ENCODE measurements around the gene SH2D3A. TPM values are rescaled to one million over a fixed set of nuclear protein-coding genes. Genes with fewer than 3 reads are reported as not detected.

SH2D3A gene
- total RNA-seq, 4 donors from 2014 or later, result 14.1 to 27.4 (median 20.7) TPM

DNA sequence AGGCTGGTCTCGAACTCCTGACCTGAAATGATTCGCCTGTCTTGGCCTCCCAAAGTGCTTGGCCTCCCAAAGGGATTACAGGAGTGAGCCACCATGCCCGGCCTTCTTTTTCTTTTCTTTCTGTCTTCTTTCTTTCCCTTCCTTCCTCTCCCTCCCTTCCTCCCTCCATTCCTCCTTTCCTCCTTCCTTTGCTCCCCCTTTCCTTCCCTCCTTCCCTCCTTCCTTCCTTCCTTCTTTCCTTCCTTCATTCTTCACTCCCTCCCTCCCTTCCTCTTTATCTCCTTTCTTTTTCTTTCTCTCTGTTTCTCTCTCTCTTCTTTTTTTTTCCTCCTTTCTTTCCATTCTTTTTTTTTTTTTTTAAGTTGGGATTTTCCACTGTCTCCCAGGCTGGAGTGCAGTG lies 58.9 kb downstream of the SH2D3A start:
- DNase-seq, result no peak
- Histone ChIP-seq H3K4me3 (replicated peaks in 1 of 3) (no peak overlapping the region), H3K27me3 (no peaks in the 10 kb centered on the region), H3K4me1 (no peaks in the 10 kb centered on the region), H3K9me3 (no peaks in the 10 kb centered on the region), H3K36me3 (no peaks in the 10 kb centered on the region), H3K27ac (no peak overlapping the region)
- TF ChIP-seq, protein P1, sequence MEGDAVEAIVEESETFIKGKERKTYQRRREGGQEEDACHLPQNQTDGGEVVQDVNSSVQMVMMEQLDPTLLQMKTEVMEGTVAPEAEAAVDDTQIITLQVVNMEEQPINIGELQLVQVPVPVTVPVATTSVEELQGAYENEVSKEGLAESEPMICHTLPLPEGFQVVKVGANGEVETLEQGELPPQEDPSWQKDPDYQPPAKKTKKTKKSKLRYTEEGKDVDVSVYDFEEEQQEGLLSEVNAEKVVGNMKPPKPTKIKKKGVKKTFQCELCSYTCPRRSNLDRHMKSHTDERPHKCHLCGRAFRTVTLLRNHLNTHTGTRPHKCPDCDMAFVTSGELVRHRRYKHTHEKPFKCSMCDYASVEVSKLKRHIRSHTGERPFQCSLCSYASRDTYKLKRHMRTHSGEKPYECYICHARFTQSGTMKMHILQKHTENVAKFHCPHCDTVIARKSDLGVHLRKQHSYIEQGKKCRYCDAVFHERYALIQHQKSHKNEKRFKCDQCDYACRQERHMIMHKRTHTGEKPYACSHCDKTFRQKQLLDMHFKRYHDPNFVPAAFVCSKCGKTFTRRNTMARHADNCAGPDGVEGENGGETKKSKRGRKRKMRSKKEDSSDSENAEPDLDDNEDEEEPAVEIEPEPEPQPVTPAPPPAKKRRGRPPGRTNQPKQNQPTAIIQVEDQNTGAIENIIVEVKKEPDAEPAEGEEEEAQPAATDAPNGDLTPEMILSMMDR (IDR thresholded peaks at IDR 0.05), result no peak
- no peak for TF ChIP-seq POLR2A (IDR thresholded peaks at IDR 0.05)
- intact Hi-C loops (cut with DNase I), result no loop called here
- 84 to 92% methylated on average over 3 of the region's 3 CpGs for WGBS, 2 donors

DNA sequence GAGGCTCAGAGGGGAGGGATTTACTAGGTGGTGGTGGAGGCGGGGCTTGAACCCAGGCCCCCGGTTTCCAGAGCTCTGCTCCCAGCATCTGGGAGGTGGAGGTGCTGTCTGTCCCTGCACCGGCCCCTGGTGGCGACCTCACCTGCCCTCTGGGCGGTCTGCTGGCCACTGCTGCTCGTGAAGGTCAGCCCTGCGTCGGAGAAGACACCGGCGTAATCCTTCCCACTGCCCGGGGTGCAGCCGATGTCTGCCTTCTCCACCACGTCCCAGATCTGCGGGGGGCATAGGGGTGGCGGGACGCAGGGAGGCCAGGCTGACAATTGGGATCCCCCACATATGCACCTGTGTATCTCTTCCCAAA lies 59.6 kb downstream of the SH2D3A start:
- intact Hi-C loops (cut with DNase I), result no loop called here

DNA sequence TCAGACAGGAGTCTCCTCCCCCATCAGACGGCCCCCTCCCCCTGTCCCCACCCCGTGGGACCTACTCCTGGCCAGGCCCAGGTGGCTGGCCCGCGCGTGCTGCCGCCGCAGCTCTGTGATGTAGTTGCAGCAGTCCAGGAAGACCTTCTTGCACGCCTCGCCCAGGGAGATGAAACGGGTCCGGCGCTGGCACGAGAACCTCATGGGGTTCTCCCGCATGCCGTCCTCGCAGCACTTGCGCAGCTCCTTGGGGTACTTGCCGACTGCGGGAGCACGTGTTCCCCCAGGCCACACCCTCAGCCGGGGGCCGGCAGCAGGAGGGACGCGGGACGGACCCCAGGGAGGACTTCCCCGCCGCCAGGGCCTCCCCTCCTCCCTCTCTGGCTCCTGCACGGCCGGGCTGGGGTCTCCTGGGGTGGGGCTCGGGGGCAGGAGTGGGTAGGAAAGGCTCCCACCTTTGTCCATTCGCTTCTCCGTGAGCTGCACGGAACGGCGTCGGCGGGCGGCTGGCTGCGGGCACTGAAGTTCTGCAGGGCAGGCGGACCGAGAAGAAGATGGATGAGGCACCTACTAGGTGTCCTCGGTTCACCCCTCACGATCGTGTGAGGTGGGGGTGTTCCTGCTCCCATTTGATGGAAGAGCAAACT lies 60.1 kb downstream of the SH2D3A start:
- intact Hi-C loops (cut with DNase I), result no loop called here
- DNase-seq, result no peak
- Histone ChIP-seq H3K9me3 (no peaks in the 10 kb centered on the region), H3K36me3 (no peaks in the 10 kb centered on the region), H3K4me3 (replicated peaks in 1 of 3) (no peak overlapping the region), H3K4me1 (no peaks in the 10 kb centered on the region), H3K27ac (no peak overlapping the region), H3K27me3 (no peaks in the 10 kb centered on the region)
- TF ChIP-seq, protein P1 (IDR thresholded peaks at IDR 0.05), result no peak
- no peak for TF ChIP-seq POLR2A (IDR thresholded peaks at IDR 0.05)
- 81 to 88% methylated on average over 19 to 30 of the region's 44 CpGs for WGBS, 2 donors

More for the DNA sequence above, 59.6 kb downstream of the SH2D3A start:
- Histone ChIP-seq H3K27ac (no peak overlapping the region), H3K36me3 (no peaks in the 10 kb centered on the region), H3K4me1 (no peaks in the 10 kb centered on the region), H3K9me3 (no peaks in the 10 kb centered on the region), H3K4me3 (replicated peaks in 1 of 3) (no peak overlapping the region), H3K27me3 (no peaks in the 10 kb centered on the region)
- DNase-seq, result no peak
- TF ChIP-seq, protein P1 (IDR thresholded peaks at IDR 0.05), result no peak
- TF ChIP-seq POLR2A (IDR thresholded peaks at IDR 0.05), result no peak
- WGBS, 2 donors, result 77 to 81% methylated on average over 13 to 16 of the region's 16 CpGs

DNA sequence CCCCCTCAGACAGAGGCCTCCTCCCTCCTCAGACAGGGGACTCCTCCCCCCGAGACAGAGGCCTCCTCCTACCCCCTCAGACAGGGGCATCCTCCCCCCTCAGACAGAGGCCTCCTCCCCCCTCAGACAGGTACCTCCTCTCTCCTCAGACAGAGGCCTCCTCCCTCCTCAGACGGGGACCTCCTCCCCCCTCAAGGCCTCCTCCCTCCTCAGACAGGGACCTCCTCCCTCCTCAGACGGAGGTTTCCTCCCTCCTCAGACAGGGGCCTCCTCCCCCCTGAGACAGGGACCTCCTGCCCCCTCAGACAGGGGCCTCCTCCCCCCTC lies 60.6 kb downstream of the SH2D3A start:
- TF ChIP-seq, protein P1 (IDR thresholded peaks at IDR 0.05), result no peak
- no peak for TF ChIP-seq POLR2A (IDR thresholded peaks at IDR 0.05)
- WGBS, 2 donors, result 42 to 74% methylated on average over 3 of the region's 3 CpGs

DNA sequence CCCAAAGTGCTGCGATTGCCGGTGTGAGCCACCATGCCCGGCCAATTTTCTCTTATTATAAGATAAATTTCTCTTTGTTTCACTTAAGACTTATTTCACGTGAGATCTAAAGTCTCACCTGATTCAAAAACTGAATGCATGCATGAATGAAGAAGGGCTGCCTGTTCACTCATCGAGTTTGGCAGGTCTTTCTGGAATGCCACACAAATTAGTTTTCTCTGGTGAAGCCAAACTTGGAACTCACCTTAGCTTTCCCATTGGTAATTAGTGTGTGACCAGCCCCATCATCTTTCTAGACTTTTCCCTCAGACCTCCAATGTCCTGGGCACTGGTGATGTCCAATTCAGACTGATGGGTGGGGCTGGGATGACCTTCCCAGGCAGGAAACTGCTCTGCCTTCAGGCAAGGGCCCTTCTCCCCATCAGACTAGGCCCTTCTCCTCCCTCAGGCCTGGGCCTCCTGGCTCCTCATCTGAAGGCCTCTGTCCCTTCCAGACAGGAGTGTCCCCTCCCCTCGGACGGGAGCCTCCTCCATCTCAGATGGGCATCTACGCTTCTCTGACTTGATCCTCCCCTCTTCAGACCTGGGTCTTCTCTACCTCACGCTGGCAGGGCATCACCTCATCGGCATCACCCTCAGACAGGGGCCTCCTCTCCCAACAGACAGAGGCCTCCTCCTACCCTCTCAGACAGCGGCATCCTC lies 61.2 kb downstream of the SH2D3A start:
- H3K4me1 ChIP-seq, result no peaks in the 10 kb centered on the region
- no peak overlapping the region for H3K27ac ChIP-seq
- peak in 1 of 2 donors; percentile 20 for DNase-seq
- H3K36me3 ChIP-seq, result no peaks in the 10 kb centered on the region
- H3K4me3 ChIP-seq (replicated peaks in 1 of 3), result no peak overlapping the region
- H3K27me3 ChIP-seq, result no peaks in the 10 kb centered on the region
- TF ChIP-seq, protein P1 (IDR thresholded peaks at IDR 0.05), result no peak
- TF ChIP-seq POLR2A (IDR thresholded peaks at IDR 0.05), result no peak
- 78 to 82% methylated on average over 11 of the region's 11 CpGs for WGBS, 2 donors
- no peaks in the 10 kb centered on the region for H3K9me3 ChIP-seq
- intact Hi-C loops (cut with DNase I), result no loop called here

More for the DNA sequence above, 60.6 kb downstream of the SH2D3A start:
- no peak for DNase-seq
- Histone ChIP-seq H3K27me3 (no peaks in the 10 kb centered on the region), H3K9me3 (no peaks in the 10 kb centered on the region), H3K4me3 (replicated peaks in 1 of 3) (no peak overlapping the region), H3K27ac (no peak overlapping the region), H3K4me1 (no peaks in the 10 kb centered on the region), H3K36me3 (no peaks in the 10 kb centered on the region)
- intact Hi-C loops (cut with DNase I), result no loop called here

Measured in thyroid gland (tissue), 4 donors.